DMS153 (cell line): Measurements from ENCODE around the gene SLC15A2.
"Not testable (repeated sequence)": the region's sequence is repeated elsewhere in the genome, so short reads cannot be mapped to it uniquely, and the experiment has no call there.

Source experiments
- DNase-seq: peaks from one replicate; lab custom pipeline; 2025; lab: John Stamatoyannopoulos, UW

The SLC15A2 gene

DNA sequence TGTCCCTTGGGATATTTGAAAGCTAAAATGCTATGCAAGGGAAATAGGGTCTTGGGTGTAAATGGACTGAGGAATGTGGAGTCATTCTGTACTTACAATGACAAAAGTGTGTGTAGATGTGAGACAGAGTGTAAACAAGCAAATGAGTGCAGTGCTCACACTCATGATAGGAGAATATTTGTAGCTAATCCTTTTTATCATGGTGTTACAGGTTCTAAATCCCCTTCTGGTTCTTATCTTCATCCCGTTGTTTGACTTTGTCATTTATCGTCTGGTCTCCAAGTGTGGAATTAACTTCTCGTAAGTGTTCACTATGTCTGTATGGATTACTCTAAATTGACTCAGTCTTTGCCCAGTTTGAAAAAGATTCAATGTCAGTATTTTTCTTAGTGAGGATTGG is 30.5 kb downstream of the SLC15A2 start:
- no peak for DNase-seq

DNA sequence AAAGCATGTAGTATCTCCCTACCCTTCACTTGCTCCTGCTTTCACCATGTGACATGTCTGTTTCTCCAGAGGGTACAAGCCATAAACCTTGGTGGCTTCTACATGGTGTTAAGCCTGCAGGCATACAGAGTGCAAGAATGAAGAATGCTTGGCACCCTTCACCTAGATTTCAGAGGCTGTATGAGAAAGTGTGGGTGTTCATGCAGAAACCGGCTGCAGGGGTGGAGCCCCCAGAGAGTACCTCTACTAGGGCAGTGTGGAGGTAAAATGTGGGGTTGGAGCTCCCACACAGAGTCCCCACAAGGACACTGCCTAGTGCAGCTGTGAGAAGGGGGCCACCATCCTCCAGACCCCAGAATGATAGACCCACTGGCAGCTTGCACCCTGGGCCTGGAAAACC is 32.2 kb downstream of the SLC15A2 start:
- DNase-seq = no peak

DNA sequence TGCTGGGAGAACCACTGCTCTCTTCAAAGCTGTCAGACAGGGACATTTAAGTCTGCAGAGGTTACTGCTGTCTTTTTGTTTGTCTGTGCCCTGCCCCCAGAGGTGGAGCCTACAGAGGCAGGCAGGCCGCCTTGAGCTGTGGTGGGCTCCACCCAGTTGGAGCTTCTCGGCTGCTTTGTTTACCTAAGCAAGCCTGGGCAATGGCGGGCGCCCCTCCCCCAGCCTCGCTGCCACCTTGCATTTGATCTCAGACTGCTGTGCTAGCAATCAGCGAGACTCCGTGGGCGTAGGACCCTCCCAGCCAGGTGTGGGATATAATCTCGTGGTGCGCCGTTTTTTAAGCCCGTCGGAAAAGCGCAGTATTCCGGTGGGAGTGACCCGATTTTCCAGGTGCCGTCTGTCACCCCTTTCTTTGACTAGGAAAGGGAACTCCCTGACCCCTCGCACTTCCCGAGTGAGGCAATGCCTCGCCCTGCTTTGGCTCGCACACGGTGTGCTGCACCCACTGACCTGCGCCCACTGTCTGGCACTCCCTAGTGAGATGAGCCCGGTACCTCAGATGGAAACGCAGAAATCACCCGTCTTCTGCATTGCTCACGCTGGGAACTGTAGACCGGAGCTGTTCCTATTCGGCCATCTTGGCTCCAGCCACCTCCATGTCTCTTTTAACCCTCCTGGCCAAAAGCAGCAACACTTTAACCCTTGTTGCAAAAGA is 44.1 kb downstream of the SLC15A2 start:
- not testable (repeated sequence) for DNase-seq

DNA sequence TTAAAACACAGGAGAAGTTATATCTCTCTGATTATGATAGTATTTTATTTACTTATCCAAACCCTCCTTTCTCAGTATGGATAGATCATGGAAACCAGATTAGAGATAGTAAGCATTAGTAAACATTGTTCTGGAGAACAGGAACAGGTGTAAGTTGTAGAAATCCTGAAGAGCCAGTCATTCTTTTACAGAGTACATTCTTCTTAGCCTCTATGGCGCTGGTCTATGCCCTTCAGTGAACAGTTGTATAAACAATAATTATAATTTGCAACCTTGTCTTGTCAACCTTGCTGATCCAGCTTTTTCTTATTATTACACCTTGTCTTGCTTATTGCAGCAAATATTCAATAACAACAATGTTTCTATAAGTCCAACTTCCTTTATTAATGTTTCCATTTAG is 47.4 kb downstream of the SLC15A2 start:
- DNase-seq = no peak

DNA sequence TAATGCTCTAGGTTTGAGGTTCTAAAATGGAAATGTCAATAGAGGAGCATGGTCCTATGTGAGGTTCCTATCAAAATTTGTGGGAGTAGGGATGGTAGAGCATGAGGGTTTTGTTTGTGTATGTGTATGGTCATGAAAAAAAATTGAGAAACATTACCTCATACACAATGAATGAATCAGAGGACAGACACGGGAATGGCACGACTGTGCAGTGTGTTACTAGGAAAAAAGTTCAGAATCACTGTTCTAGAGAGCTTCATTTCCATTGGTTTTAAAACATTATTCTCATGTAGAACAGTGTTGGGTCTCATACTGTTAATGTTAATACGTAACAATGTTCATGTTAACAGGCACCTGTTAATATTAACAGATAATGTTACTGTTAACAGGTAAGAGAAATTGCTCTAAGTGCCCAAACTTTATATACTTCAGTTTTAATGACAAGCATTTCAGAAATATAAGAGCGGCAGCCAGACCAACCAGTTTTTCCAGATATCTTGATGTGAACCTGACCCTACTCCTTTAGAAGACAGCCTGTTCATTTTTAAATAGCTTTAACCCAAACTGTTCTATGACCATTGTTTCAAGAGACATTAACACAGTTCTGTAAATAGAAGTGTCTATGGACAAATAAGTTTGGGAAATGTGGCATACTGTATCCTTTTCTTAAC is 48.0 kb downstream of the SLC15A2 start:
- peak; percentile 9 for DNase-seq

DNA sequence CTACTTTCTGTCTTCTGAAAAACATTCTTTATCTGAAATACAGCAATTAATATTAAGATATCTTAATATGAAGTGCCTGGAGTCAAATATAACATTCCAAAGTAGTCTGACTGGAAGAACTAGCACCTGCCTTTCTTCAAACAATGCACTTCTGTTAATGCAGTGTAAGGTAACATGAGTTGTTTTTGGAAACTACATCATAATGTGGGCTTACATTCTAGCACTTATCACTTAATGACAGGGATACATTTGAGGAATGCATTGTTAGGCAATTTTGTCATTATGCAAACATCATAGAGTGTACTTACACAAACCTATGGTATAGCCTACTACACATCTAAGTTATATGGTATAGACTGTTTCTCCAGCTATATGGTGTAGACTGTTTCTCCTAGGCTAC is 49.2 kb downstream of the SLC15A2 start:
- DNase-seq = no peak

DNA sequence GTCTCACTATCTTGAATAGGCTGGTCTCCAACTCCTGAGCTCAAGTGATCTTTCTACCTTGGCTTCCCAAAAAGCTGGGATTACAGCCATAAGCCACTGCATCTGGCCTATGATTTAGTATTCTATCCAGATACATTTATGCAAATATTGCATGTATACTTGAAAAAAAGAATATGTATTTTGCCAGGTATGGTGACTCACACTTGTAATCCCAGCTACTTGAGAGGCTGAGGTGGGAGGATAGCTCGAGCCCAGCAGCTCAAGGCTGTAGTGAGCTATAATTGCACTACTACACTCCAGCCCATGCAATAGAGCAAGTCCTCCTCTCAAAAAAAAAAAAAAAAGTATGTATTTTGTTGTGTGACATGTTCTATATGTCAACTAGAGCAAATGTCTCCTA is 54.4 kb downstream of the SLC15A2 start:
- no peak for DNase-seq

DNA sequence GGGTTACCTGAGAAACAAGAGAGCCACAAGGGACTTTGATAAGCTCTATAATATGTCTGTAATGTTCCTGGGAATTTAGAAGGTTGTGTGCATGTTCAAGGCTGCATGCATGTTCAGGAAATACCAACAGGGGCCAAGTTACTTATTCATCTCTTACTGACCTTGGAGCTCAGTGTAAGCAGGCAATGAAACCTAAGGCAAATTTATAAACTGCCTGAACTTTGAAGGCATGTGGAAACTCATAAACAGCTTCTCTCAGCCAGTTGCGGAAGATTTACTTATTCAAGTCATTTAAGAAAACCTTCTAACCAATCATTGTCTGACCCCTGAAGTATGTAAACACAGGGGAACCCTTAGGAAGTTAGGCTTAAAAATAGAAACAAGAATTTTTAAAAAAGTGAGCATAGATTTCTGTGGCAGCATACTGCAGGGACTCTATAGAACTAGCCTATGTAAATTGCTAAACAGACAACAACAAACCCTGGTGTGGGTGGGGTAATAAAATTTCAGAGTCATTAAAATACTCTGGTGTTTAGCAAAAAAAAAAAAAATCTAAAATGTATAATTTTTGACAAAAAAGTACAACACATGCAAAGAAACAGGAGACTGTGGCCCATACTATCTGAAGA is 57.2 kb downstream of the SLC15A2 start:
- no peak for DNase-seq

DNA sequence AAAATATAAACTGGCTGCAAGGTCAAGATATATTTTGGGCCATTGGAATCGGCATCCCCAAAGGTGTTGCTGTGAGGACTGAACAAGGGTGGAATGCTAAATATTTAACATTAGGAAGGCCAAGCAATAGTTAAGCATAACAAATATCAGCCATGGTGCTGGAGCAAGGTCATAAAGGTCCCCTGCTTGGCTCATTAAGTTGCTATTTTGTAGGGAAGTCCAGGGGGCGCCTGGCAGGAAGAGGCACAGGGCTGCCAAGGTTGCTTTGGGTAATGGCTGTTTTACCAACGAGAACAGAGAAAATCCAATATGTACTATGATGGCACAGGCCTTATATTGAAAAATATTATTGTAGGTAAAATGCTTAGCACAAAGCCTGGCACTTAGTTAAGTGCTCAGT is 62.2 kb downstream of the SLC15A2 start:
- DNase-seq = no peak

DNA sequence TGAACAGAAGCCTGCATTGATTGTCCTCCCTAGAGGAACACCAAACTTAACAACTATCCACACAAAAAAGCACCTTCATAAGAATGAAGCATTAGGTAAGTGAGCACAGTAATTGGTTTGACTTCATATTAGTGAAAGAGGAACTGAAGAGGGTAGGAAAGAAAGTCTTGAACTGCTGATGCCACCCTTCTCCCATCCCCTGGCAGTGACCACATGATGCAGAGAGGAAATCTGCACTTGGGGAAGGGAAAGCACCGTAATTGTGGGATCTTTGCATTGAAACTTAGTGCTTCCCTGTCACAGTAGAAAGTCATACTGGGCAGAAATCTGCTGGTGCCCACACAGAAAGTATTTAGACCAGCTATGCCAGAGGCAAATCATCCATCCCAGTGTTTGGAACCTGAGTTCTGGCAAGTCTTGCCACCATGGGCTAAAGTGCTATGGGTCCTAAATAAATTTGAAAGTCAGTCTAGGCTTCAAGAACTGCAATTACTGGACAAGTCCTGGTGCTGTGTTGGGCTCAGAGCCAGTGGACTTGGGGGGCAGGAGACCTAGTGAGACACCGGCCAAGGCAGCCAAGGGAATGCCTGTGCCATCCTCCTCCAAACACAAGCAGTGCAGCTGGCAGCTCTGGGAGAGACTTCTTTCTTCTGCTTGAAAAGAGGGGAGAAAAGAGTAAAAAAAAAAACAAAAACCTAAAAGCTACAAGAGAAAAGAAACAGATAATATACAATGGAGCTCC is 63.6 kb downstream of the SLC15A2 start:
- no peak for DNase-seq

DNA sequence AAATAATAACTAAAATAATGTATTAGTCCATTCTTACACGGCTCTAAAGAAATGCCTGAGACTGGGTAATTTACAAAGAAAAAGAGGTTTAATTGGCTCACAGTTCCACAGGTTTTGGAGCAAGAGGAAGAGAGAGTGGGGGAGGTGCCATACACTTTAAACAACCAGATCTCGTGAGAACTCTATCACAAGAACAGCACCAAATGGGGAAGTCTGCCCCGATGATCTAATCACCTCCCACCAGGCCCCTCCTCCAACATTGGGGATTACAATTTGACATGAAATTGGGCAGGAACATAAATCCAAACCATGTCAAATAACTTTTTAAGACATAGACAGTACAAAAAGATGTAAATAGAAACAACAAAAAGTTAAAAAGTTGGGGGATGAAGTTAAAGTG is 64.6 kb downstream of the SLC15A2 start:
- DNase-seq = no peak

DNA sequence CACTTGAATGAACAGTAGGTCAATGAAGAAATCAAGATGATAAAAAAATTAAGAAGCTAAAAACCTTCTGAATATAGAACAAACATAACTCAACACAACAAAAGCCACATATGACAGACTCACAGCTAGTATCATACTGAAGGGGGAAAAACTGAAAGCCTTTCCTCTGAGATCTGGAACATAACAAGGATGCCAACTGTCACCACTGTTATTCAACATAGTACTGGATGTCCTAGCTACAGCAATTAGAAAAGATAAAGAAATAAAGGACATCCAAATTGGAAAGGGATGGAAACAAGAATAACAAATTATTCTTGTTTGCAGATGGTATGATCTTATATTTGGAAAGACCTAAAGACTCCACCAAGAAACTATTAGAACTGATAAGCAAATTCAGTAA is 67.1 kb downstream of the SLC15A2 start:
- DNase-seq = no peak

DNA sequence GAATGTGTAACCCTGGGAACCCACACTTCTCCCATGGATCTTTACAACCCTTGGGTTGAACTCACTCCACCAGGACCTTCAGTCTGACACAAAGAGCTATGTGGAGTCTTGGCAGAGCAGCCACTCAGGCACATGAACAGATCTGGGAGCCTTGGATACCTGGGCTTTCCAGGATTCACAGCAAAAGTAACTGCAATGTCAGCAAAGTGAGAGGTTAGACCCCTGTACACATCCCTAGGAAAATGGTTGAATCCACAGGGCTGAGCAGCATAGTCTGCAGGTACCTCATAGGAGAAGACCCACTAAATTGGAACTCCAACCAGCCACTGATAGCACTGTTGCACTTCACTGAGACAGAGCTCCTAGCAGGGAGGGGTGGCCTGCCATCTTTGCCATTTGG is 68.2 kb downstream of the SLC15A2 start:
- DNase-seq = no peak

DNA sequence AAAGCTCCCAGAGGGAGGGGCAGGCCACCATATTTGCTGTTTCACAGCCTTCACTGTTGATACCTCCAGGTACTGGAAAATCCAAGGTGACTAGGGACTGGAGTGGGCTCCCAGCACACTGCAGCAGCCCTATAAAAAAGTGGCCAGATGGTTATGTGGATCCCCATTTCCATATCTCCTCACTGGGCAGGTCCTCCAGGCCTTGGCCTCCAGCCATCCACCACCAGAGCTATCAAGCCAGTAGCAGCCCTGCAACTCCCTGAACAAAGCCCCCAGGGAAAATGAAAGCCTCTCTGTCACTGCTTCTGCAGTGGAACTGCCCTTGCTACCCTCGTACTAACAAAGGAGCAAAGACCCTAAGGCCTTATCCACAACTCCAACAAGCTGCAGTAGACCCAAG is 69.4 kb downstream of the SLC15A2 start:
- DNase-seq = no peak

DNA sequence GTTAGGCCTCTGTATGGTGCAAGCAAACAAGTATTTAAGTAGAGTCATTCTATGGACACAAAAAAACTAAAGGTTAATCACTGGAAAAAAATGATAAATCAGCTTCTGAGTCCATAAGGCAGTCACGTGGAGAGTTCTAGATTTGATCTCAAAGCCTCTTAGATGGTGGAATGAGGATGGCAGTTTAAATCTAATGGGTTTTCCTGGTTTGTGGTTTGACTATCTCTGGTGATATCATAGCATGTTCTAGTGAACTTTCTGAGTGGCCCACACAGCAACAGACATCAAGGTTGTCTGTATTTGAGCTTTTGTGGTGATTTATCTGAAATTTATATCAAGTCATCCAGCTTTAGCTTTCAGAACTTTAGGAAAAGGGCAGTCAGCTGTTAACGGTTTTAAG is 75.4 kb downstream of the SLC15A2 start:
- DNase-seq = no peak

DNA sequence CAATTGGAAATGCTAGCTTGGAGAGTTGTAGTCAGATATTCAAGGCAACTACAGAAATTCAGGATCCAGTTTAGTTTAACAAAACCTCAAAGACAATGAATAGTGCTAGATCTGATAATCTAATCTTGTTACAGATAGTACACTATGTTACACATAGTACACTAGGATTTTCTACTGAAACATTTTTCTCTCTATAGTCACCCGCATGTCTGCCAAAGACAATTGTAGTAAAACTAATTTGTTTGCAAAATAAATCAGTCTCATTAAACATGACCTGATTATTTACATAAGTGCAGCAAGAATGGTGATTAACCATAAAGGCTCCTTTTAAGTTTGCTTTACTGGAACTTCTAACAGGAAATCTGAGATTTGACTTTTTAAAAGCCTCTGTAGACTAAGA is 75.8 kb downstream of the SLC15A2 start:
- DNase-seq = no peak

DNA sequence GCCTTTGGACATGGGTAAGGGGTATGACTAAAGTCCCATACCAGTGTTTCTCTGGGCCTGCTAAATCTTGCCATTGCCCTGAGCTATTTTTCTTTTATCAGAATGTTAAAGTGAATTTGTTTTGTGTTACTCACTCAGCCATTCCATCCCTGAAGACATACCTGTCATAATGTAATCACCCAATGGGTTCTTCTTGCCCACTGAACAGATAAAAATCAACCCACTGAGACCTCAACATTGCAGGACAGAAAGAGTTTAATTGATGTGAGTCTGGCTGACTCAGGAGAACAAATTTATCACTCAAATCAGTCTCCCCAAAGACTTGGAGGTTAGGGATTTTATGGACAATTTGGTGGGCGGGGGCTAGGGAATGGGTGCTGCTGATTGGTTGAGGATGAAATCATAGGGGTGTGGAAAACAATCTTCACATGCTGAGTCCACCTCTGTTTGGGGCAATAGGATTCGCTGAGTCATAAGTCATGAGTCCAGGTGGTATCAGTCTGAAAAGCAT is 80.5 kb downstream of the SLC15A2 start:
- DNase-seq = no peak

DNA sequence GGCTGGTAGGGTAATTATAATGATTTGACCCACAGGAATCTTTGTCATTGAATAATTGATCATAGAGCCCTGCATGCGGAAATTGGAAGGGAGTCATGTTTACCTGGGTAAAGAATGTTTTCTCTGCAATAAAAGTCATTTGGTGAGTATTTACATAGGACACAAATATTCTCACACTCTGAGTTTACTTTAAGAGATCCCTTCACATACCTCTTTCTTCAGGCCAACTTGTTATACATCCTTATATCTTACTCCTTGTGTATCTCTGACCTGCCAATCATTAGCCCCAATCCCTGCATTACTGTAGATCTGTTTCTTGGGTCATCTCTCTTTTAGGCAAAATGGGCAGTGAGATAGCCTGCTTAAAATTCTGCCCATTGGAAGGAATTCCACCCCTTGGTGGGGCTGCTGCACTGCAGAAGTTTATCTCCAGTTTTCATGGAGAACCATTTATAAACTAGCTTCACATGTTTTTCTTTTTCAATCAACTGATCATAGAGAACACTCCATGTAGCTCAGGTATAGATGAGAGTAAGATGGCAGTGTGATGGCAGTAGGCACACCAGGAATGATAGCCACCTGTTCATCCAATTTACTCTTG is 81.6 kb downstream of the SLC15A2 start:
- DNase-seq = no peak

DNA sequence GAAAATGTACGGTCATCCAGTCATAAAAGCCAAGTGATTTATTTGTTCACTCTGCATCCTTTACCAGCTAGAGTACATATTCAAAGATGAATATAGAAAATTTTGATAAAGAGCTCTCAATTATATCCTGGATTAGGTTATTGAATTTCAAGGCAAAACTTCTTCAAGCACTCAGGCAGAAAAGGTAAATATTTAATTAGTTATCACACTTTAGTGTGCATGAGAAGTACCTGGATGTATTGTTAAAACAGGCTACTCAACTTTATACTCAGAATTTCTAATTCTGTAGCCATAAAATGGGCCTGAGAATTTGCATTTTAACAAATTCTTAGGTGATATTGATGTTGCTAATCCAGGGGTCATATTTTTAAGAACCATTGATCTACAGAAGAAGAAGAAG is 82.5 kb downstream of the SLC15A2 start:
- DNase-seq = no peak

DNA sequence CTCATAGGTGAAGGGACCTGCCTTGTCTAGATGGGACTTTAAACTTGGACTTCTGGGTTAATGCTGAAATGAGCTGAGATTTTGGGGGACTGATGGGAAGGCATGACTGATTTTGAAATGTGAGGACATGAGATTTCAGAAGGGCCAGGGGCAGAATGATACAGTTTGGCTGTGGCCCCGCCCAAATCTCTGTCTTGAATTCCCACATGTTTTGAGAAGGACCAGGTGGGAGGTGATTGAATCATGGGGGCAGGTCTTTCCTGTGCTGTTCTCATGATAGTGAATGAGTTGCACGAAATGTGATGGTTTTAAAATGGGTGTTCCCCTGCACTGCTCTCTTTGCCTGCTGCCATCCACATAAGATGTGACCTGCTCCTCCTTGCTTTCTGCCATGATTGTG is 85.0 kb downstream of the SLC15A2 start:
- DNase-seq = no peak

DNA sequence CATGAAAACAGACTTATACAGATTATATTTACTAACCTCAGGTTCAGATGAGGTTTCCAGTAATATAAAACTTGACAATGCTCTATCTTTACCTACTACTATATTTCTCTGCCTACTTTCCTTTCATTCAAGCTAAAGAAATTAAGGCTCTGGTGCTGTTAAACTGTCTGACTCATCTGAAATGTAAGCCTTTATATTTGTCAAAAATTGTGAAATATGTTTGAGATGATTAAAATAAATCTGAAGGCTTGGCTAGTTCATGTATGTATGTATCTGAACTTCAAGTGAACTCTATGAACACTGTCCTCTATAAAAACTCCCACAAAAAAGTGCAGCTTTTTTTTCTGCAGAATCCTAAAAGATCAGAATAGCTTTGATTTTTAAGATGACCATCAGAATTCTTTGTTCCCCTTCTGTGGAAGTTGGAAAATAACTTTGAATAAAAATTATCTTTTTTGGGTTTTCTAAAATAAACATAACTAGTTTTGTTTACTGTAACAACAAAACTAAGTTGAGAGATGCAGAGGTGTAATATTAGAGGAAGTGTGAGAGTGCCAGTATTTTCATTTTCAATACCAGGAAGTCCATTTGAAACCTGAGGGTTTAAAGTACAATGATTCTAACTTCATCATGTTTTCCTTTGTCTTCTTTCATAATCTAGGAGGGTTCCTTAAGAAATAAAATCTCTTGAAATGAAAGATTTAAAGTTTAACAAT is 85.7 kb downstream of the SLC15A2 start:
- no peak for DNase-seq

DNA sequence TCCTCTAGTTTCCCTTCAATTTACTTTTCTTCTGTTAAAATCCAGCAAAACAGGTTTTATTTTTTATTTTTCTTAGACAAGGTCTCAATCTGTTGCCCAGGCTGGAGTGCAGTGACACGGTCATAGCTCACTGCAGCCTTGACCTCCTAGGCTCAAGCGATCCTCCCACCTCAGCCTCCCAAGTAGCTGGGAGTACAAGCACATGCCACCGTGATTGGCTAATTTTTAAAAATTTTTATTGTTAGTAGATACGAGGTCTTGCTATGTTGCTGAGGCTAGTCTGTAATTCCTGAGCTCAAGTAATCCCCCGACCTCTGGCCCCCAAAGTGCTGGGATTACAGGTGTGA is 86.2 kb downstream of the SLC15A2 start:
- no peak for DNase-seq
